Measurements from ENCODE around the gene SORCS2.
A peak's percentile ranks its signal among the peaks of the same experiment; 100 is the strongest.

The SORCS2 gene

DNA sequence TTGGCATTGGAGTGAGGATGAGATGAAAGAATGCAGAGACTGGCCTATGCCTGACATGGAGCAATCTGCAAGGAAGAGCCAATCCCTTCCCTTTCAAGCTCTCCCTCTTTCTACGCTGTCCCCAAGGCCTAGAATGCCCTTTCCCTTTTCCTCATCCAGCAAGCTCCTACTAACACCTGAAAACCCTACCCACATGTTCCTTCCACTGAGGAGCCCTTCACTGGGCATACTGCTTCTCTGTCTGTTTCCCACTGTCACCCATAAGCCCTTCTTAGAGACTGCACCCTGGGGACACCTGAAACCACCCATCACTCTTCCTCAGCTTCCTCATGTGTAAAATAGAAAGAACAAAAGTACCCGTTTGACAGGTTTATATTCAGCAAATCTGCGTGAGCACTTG, 492.0 kb downstream of the SORCS2 start:
- no peak overlapping the region for H3K27ac ChIP-seq (ENCODE audit: extremely low read depth, low read depth, low read length)
- H3K36me3 ChIP-seq (ENCODE audit: control insufficient read depth in 2 of 2, insufficient read depth in 1 of 2, low read length in 2 of 2), result no peaks in the 10 kb centered on the region
- CTCF ChIA-PET, result no interaction called here
- TF ChIP-seq PRDM10 (tag by site-specific recombination; IDR thresholded peaks at IDR 0.05) (no peak), ZFP3 (tag by site-specific recombination; IDR thresholded peaks at IDR 0.05; ENCODE audit: low read depth) (peak; percentile 63; the same call in 1 of the 2 replicates), SP2 (tag by site-specific recombination; IDR thresholded peaks at IDR 0.05) (no peak), ZNF473 (tag by site-specific recombination; IDR thresholded peaks at IDR 0.05) (no peak)
- no peaks in the 10 kb centered on the region for H3K4me1 ChIP-seq (ENCODE audit: control insufficient read depth, insufficient read depth, low read length)
- H3K9me3 ChIP-seq (ENCODE audit: control insufficient read depth, insufficient read depth, low read depth, low read length), result no peaks in the 10 kb centered on the region
- no peak overlapping the region for H3K4me3 ChIP-seq (ENCODE audit: low read depth, low read length)
- POLR2A ChIA-PET, result no interaction called here

DNA sequence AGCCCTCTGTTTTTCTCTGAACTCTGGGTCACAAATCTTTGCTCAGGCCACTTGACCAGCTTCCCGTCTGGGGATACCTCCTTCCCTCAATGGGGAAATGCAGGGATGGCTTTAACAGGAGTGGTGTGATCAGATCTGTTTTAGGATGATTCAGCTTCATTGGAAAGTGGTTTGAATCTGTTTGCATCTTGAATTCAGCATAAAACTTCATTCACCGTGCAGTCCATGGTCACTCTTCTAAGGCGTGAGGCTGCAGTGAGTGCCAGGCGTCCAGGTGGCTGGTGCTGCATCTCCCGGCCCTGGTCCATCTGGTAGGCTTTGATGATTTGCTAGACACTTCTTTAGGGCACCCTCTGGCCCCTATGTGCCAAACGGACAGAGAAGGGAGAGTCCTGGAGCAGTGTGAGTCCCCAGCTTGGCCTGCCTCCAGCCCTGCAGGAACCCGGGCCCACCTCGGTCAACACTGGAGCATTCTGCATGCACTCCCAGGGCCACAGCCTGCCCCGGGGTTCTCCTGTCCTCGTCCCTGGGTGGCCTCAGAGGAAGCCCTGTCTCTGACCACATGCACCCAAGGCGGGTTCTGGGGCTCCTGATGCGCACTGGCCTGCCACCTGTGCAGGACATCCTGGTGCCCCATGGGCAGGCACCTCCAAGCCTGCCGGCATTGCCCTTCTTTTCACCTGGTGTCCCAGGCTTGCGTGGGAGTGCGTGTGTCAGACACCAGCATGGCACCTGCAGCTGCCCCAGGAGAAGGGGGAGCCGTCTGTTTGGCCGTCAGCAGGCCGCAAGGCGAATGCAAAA, 493.9 kb downstream of the SORCS2 start:
- H3K36me3 ChIP-seq (ENCODE audit: control insufficient read depth in 2 of 2, insufficient read depth in 1 of 2, low read length in 2 of 2), result no peaks in the 10 kb centered on the region
- no peaks in the 10 kb centered on the region for H3K4me1 ChIP-seq (ENCODE audit: control insufficient read depth, insufficient read depth, low read length)
- no peak overlapping the region for H3K4me3 ChIP-seq (ENCODE audit: low read depth, low read length)
- no peaks in the 10 kb centered on the region for H3K9me3 ChIP-seq (ENCODE audit: control insufficient read depth, insufficient read depth, low read depth, low read length)
- TF ChIP-seq ZNF571 (tag by site-specific recombination; IDR thresholded peaks at IDR 0.05) (no peak), ZFHX2 (tag by site-specific recombination; conservative IDR thresholded peaks at IDR 0.05) (no peak), ZBTB20 (tag by site-specific recombination; IDR thresholded peaks at IDR 0.05) (no peak), RBAK (tag by site-specific recombination; IDR thresholded peaks at IDR 0.05) (no peak), ZNF132 (tag by site-specific recombination; IDR thresholded peaks at IDR 0.05; ENCODE audit: borderline replicate concordance) (no peak), ZBTB1 (tag by site-specific recombination; IDR thresholded peaks at IDR 0.05) (no peak)
- TF ChIP-seq, protein P1, sequence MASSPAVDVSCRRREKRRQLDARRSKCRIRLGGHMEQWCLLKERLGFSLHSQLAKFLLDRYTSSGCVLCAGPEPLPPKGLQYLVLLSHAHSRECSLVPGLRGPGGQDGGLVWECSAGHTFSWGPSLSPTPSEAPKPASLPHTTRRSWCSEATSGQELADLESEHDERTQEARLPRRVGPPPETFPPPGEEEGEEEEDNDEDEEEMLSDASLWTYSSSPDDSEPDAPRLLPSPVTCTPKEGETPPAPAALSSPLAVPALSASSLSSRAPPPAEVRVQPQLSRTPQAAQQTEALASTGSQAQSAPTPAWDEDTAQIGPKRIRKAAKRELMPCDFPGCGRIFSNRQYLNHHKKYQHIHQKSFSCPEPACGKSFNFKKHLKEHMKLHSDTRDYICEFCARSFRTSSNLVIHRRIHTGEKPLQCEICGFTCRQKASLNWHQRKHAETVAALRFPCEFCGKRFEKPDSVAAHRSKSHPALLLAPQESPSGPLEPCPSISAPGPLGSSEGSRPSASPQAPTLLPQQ (tag by site-specific recombination; IDR thresholded peaks at IDR 0.05), result no peak
- no peak overlapping the region for H3K27ac ChIP-seq (ENCODE audit: extremely low read depth, low read depth, low read length)
- POLR2A ChIA-PET, result no interaction called here
- CTCF ChIA-PET, result no interaction called here

- no peaks in the 10 kb centered on the region for H3K9me3 ChIP-seq (ENCODE audit: control insufficient read depth, insufficient read depth, low read depth, low read length)
- H3K36me3 ChIP-seq (ENCODE audit: control insufficient read depth in 2 of 2, insufficient read depth in 1 of 2, low read length in 2 of 2), result no peaks in the 10 kb centered on the region
- H3K4me3 ChIP-seq (ENCODE audit: low read depth, low read length), result no peak overlapping the region
- no peak overlapping the region for H3K27ac ChIP-seq (ENCODE audit: extremely low read depth, low read depth, low read length)
- ChIA-PET CTCF (no interaction called here), POLR2A (no interaction called here)
- no peaks in the 10 kb centered on the region for H3K4me1 ChIP-seq (ENCODE audit: control insufficient read depth, insufficient read depth, low read length)
- TF ChIP-seq KLF1 (tag by site-specific recombination; IDR thresholded peaks at IDR 0.05) (no peak), ZNF132 (tag by site-specific recombination; IDR thresholded peaks at IDR 0.05; ENCODE audit: borderline replicate concordance) (no peak), HOXD13 (CRISPR knock-in tag; IDR thresholded peaks at IDR 0.05; ENCODE audit: borderline replicate concordance) (no peak), ZNF621 (tag by site-specific recombination; IDR thresholded peaks at IDR 0.05) (no peak), ZNF664 (tag by site-specific recombination; IDR thresholded peaks at IDR 0.05) (no peak), ZNF302 (tag by site-specific recombination; IDR thresholded peaks at IDR 0.05; ENCODE audit: low read depth) (no peak)
- TF ChIP-seq, protein P2, sequence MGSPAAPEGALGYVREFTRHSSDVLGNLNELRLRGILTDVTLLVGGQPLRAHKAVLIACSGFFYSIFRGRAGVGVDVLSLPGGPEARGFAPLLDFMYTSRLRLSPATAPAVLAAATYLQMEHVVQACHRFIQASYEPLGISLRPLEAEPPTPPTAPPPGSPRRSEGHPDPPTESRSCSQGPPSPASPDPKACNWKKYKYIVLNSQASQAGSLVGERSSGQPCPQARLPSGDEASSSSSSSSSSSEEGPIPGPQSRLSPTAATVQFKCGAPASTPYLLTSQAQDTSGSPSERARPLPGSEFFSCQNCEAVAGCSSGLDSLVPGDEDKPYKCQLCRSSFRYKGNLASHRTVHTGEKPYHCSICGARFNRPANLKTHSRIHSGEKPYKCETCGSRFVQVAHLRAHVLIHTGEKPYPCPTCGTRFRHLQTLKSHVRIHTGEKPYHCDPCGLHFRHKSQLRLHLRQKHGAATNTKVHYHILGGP (tag by site-specific recombination; IDR thresholded peaks at IDR 0.05), result no peak
- TF ChIP-seq, protein P3, sequence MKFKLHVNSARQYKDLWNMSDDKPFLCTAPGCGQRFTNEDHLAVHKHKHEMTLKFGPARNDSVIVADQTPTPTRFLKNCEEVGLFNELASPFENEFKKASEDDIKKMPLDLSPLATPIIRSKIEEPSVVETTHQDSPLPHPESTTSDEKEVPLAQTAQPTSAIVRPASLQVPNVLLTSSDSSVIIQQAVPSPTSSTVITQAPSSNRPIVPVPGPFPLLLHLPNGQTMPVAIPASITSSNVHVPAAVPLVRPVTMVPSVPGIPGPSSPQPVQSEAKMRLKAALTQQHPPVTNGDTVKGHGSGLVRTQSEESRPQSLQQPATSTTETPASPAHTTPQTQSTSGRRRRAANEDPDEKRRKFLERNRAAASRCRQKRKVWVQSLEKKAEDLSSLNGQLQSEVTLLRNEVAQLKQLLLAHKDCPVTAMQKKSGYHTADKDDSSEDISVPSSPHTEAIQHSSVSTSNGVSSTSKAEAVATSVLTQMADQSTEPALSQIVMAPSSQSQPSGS (tag by site-specific recombination; IDR thresholded peaks at IDR 0.05; ENCODE audit: low read depth), result no peak
- TF ChIP-seq, protein P4, sequence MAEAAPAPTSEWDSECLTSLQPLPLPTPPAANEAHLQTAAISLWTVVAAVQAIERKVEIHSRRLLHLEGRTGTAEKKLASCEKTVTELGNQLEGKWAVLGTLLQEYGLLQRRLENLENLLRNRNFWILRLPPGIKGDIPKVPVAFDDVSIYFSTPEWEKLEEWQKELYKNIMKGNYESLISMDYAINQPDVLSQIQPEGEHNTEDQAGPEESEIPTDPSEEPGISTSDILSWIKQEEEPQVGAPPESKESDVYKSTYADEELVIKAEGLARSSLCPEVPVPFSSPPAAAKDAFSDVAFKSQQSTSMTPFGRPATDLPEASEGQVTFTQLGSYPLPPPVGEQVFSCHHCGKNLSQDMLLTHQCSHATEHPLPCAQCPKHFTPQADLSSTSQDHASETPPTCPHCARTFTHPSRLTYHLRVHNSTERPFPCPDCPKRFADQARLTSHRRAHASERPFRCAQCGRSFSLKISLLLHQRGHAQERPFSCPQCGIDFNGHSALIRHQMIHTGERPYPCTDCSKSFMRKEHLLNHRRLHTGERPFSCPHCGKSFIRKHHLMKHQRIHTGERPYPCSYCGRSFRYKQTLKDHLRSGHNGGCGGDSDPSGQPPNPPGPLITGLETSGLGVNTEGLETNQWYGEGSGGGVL (tag by site-specific recombination; IDR thresholded peaks at IDR 0.05), result no peak
- TF ChIP-seq, protein P5, sequence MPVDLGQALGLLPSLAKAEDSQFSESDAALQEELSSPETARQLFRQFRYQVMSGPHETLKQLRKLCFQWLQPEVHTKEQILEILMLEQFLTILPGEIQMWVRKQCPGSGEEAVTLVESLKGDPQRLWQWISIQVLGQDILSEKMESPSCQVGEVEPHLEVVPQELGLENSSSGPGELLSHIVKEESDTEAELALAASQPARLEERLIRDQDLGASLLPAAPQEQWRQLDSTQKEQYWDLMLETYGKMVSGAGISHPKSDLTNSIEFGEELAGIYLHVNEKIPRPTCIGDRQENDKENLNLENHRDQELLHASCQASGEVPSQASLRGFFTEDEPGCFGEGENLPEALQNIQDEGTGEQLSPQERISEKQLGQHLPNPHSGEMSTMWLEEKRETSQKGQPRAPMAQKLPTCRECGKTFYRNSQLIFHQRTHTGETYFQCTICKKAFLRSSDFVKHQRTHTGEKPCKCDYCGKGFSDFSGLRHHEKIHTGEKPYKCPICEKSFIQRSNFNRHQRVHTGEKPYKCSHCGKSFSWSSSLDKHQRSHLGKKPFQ (tag by site-specific recombination; IDR thresholded peaks at IDR 0.05), result no peak
Measured at GRCh38 chr4:7687006-7687405, 494.7 kb downstream of the SORCS2 start.

All from HEK293 (cell line).